Measurements from ENCODE around the gene TBR1.

TBR1 gene

GRCh38 chr2:161415034-161415986, 787 bp upstream of the TBR1 start:
- no peak for DNase-seq (ENCODE audit: low read depth)

GRCh38 chr2:161416708-161417437, 776 bp downstream of the TBR1 start:
- no peak for DNase-seq (ENCODE audit: low read depth)

- no peak for DNase-seq (ENCODE audit: low read depth)
Measured at GRCh38 chr2:161417438-161418274, 1.6 kb downstream of the TBR1 start.

- DNase-seq (ENCODE audit: low read depth): no peak
Measured at GRCh38 chr2:161418275-161418714, 2.2 kb downstream of the TBR1 start.

- peak; percentile 25 for DNase-seq (ENCODE audit: low read depth)
Measured at GRCh38 chr2:161418715-161419637, 2.9 kb downstream of the TBR1 start.

GRCh38 chr2:161419638-161420190, 3.6 kb downstream of the TBR1 start:
- DNase-seq (ENCODE audit: low read depth): no peak

GRCh38 chr2:161420406-161421074, 4.4 kb downstream of the TBR1 start:
- no peak for DNase-seq (ENCODE audit: low read depth)

GRCh38 chr2:161421686-161422085, 5.6 kb downstream of the TBR1 start:
- no peak for DNase-seq (ENCODE audit: low read depth)

GRCh38 chr2:161422816-161423403, 6.8 kb downstream of the TBR1 start:
- no peak for DNase-seq (ENCODE audit: low read depth)

GRCh38 chr2:161423421-161424393, 7.6 kb downstream of the TBR1 start:
- DNase-seq (ENCODE audit: low read depth): no peak

- DNase-seq (ENCODE audit: low read depth): no peak
Measured at GRCh38 chr2:161424394-161424769, 8.3 kb downstream of the TBR1 start.

GRCh38 chr2:161424891-161425727, 9.0 kb downstream of the TBR1 start:
- no peak for DNase-seq (ENCODE audit: low read depth)

GRCh38 chr2:161425728-161426454, 9.8 kb downstream of the TBR1 start:
- DNase-seq (ENCODE audit: low read depth): no peak

GRCh38 chr2:161426455-161426921, 10.4 kb downstream of the TBR1 start:
- DNase-seq (ENCODE audit: low read depth): no peak

GRCh38 chr2:161426922-161427663, 11.0 kb downstream of the TBR1 start:
- no peak for DNase-seq (ENCODE audit: low read depth)
